ENCODE measurements around the gene IL17C.

DNA sequence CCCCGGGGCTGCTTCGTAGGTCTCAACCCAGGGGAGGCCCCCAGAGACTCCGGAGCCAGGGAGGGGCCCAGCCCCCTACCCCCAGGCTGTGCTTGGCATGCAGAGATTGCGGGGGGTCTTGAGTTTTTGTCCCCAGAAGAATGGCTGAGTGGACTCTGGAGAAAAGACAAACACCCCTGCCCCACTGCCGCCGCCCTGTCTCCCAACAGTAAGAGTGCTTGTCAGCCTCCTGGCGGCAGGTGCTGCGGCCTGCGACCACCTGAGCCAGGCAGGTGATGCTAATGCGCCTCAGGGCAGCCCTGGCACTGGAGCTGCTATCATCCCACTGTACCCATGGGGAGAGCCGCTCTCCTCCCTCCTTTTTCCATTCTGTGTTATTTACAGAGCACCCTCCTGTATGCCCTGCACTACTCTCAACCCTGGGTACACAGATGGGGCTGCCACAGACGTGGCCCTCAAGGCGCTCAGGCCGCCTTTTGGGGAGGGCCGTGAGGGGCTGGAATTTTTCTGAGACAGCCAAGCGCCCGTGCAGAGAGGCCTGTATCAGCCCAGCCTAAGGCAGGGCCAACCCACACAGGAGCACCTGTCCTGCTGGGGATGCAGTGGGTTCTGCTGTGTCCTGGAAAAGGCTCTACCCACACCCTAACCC lies 2.6 kb upstream of the IL17C start:
- TF ChIP-seq, protein P1, sequence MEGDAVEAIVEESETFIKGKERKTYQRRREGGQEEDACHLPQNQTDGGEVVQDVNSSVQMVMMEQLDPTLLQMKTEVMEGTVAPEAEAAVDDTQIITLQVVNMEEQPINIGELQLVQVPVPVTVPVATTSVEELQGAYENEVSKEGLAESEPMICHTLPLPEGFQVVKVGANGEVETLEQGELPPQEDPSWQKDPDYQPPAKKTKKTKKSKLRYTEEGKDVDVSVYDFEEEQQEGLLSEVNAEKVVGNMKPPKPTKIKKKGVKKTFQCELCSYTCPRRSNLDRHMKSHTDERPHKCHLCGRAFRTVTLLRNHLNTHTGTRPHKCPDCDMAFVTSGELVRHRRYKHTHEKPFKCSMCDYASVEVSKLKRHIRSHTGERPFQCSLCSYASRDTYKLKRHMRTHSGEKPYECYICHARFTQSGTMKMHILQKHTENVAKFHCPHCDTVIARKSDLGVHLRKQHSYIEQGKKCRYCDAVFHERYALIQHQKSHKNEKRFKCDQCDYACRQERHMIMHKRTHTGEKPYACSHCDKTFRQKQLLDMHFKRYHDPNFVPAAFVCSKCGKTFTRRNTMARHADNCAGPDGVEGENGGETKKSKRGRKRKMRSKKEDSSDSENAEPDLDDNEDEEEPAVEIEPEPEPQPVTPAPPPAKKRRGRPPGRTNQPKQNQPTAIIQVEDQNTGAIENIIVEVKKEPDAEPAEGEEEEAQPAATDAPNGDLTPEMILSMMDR (IDR thresholded peaks at IDR 0.05), result no peak
- no peak for TF ChIP-seq POLR2A (IDR thresholded peaks at IDR 0.05)
- TF ChIP-seq EP300 (IDR thresholded peaks at IDR 0.05), result no peak
- TF ChIP-seq POLR2AphosphoS5 (IDR thresholded peaks at IDR 0.05), result no peak
